CD4-positive, alpha-beta T cell (primary cell): ENCODE measurements around the gene TLE1. TPM values are rescaled to one million over a fixed set of nuclear protein-coding genes. Genes with fewer than 3 reads are reported as not detected.

ENCODE experiments used
- ATAC-seq: fragments of 200-7000 bp; cut with Tn5 transposase; one replicate; pipeline ENCODE4 v1.10.0; 2022; ENCODE audit warnings: mild to moderate bottlenecking; ENCODE audit not compliant: poor library complexity
- CTCF ChIA-PET: fragments of 350-600 bp; sonication (Branson Sonifier 250); formaldehyde crosslinking; loops from one replicate; lab custom pipeline; 2021; ENCODE audit warnings: antibody characterized with exemption, inconsistent platforms; lab: Charles Lee
- POLR2A ChIA-PET: fragments of 350-600 bp; sonication (Branson Sonifier 250); formaldehyde crosslinking; loops from one replicate; lab custom pipeline; 2021; ENCODE audit warnings: antibody characterized with exemption, inconsistent platforms; lab: Charles Lee
- DNase-seq, 14 experiments: peaks; one replicate each; pipeline ENCODE4 v3.0.0-alpha.2; 2013 to 2020; ENCODE audit warnings: mixed read lengths in 2 of 14
- H3K27ac ChIP-seq, 2 donors: one replicate each; pipeline versions ENCODE4 v1.5.1 to v1.7.0; 2013; ENCODE audit warnings: low read length in 2 of 2, low read depth in 1 of 2, mild to moderate bottlenecking in 1 of 2
- H3K27me3 ChIP-seq, 2 experiments: 1 replicate in 1 of 2; 2 replicates in 1 of 2; pipeline versions ENCODE4 v1.6.1 to v1.7.0; 2013; ENCODE audit warnings: low read length in 2 of 2, control low read depth in 1 of 2, mild to moderate bottlenecking in 1 of 2, moderate library complexity in 1 of 2; ENCODE audit not compliant: insufficient read depth in 2 of 2, control insufficient read depth in 1 of 2
- H3K36me3 ChIP-seq: one replicate; pipeline ENCODE4 v1.6.1; 2013; ENCODE audit warnings: low read length, control low read depth; ENCODE audit not compliant: insufficient read depth
- H3K4me1 ChIP-seq: one replicate; pipeline ENCODE4 v1.6.1; 2013; ENCODE audit warnings: low read length, control low read depth; ENCODE audit not compliant: insufficient read depth
- H3K4me3 ChIP-seq: one replicate; pipeline ENCODE4 v1.5.1; 2013; ENCODE audit warnings: mild to moderate bottlenecking, low read length, moderate library complexity
- H3K9me3 ChIP-seq, 2 experiments: 1 replicate in 1 of 2; 2 replicates in 1 of 2; pipeline versions ENCODE4 v1.6.1 to v1.7.0; 2013; ENCODE audit warnings: low read length in 2 of 2, mild to moderate bottlenecking in 2 of 2, control low read depth in 1 of 2, moderate library complexity in 1 of 2; ENCODE audit not compliant: control insufficient read depth in 1 of 2, insufficient read depth in 1 of 2
- H3K27ac Mint-ChIP-seq: one replicate; pipeline ENCODE4 v1.8.0; 2020; ENCODE audit warnings: mixed read lengths
- H3K27me3 Mint-ChIP-seq: one replicate; pipeline ENCODE4 v1.8.0; 2021; ENCODE audit warnings: mixed read lengths
- H3K36me3 Mint-ChIP-seq: one replicate; pipeline ENCODE4 v1.8.0; 2021; ENCODE audit warnings: low read depth, mixed read lengths
- H3K4me1 Mint-ChIP-seq: one replicate; pipeline ENCODE4 v1.8.0; 2021; ENCODE audit warnings: low read depth, mixed read lengths
- H3K4me3 Mint-ChIP-seq: one replicate; pipeline ENCODE4 v1.8.0; 2020; ENCODE audit warnings: mild to moderate bottlenecking, mixed read lengths
- H3K9me3 Mint-ChIP-seq: one replicate; pipeline ENCODE4 v1.8.0; 2020; ENCODE audit warnings: mixed read lengths
- intact Hi-C, 2 experiments: fragments of 100-400 bp; cut with DNase I in 1 of 2; cut with micrococcal nuclease in 1 of 2; formaldehyde crosslinking; loops; one replicate each; pipeline versions ENCODE4 v1.15.1 to v1.9.0; 2023 to 2025; cut with DNase I, micrococcal nuclease
- total RNA-seq, 174 experiments: library from RNA in 2 of 174; stranded (reverse) in 2 of 174; gene quantifications; one replicate each; pipeline ENCODE4 v1.2.3 and lab custom pipeline; 2021 to 2026
- TF ChIP-seq, protein P1 (sequence below): fragments of 200-600 bp; IDR thresholded peaks from one replicate; pipeline ENCODE4 v1.8.0; 2022; ENCODE audit warnings: antibody characterized with exemption, mild to moderate bottlenecking

Gene TLE1
- total RNA-seq, 2 experiments from 2014 or later = 3.4 to 3.5 TPM

DNA sequence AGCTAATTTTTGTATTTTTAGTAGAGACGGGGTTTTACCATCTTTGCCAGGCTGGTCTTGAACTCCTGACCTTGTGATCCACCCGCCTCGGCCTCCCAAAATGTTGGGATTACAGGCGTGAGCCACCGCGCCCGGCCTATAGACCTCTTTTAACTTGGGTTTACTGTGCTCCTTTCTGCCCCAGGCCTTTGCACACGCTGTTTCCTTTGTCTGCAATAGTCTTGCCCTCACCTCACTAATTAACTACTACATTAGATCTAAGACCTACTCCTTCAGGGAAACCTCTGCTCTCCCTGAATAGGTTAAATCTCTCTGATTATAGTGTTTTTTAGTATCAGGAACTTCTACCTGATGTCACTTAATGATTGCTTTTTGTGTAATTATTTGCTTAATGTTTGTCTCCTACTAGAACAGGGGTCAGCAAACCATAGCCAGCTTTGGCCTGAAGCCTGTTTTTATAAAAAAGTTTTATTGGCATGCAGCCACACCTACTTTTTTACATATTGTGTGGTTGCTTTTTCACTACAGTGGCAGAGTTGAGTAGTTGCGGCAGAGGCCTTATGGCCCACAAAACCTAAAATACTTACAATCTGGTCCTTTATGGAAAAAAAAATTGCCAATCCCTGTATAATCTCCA, 31.2 kb upstream of the TLE1 start:
- Mint-ChIP-seq H3K27ac (no peak overlapping the region), H3K9me3 (no peaks in the 10 kb centered on the region), H3K36me3 (no peaks in the 10 kb centered on the region), H3K27me3 (no peaks in the 10 kb centered on the region), H3K4me3 (no peak overlapping the region), H3K4me1 (no peaks in the 10 kb centered on the region)
- intact Hi-C loops = no loop called here
- CTCF ChIA-PET = no interaction called here
- TF ChIP-seq, protein P1, sequence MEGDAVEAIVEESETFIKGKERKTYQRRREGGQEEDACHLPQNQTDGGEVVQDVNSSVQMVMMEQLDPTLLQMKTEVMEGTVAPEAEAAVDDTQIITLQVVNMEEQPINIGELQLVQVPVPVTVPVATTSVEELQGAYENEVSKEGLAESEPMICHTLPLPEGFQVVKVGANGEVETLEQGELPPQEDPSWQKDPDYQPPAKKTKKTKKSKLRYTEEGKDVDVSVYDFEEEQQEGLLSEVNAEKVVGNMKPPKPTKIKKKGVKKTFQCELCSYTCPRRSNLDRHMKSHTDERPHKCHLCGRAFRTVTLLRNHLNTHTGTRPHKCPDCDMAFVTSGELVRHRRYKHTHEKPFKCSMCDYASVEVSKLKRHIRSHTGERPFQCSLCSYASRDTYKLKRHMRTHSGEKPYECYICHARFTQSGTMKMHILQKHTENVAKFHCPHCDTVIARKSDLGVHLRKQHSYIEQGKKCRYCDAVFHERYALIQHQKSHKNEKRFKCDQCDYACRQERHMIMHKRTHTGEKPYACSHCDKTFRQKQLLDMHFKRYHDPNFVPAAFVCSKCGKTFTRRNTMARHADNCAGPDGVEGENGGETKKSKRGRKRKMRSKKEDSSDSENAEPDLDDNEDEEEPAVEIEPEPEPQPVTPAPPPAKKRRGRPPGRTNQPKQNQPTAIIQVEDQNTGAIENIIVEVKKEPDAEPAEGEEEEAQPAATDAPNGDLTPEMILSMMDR = no peak
- Histone ChIP-seq H3K4me3 (no peak overlapping the region), H3K9me3 (peaks cover 0 to 7% of the 10 kb centered on the region in 2 experiments), H3K4me1 (no peaks in the 10 kb centered on the region), H3K27me3 (no peaks in the 10 kb centered on the region), H3K27ac (no peak overlapping the region), H3K36me3 (no peaks in the 10 kb centered on the region)
- POLR2A ChIA-PET = no interaction called here
- ATAC-seq (no peak), DNase-seq (no peak)

DNA sequence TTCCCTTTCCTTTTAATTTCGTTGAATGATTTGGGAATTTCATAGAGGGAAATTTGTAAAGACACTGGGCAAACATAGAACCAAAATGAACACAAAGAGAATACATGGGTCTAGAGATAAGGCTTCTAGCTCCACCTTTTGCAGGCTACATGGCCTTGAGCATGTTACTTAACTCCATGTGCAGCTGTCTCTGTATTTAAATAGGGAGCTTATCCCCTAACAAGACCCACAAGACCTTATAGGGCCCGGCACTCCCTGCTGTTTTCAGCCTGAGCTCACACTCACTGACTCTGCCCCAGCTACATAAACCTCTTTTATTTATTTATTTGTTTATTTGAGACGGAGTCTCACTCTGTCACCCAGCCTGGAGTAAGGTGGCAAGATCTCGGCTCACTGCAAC, 30.6 kb upstream of the TLE1 start:
- H3K27me3 Mint-ChIP-seq = no peaks in the 10 kb centered on the region
- ATAC-seq (no peak), DNase-seq (no peak)
- no peaks in the 10 kb centered on the region for H3K36me3 Mint-ChIP-seq
- H3K9me3 Mint-ChIP-seq = no peaks in the 10 kb centered on the region
- no peak overlapping the region for H3K4me3 ChIP-seq
- ChIA-PET CTCF (no interaction called here), POLR2A (no interaction called here)
- TF ChIP-seq, protein P1 = no peak
- intact Hi-C loops = no loop called here
- H3K27ac Mint-ChIP-seq = no peak overlapping the region
- H3K36me3 ChIP-seq = no peaks in the 10 kb centered on the region
- H3K27me3 ChIP-seq = no peaks in the 10 kb centered on the region
- no peak overlapping the region for H3K27ac ChIP-seq
- H3K4me1 Mint-ChIP-seq = no peaks in the 10 kb centered on the region
- H3K4me1 ChIP-seq = no peaks in the 10 kb centered on the region
- no peak overlapping the region for H3K4me3 Mint-ChIP-seq
- H3K9me3 ChIP-seq = peaks cover 0 to 7% of the 10 kb centered on the region in 2 experiments

DNA sequence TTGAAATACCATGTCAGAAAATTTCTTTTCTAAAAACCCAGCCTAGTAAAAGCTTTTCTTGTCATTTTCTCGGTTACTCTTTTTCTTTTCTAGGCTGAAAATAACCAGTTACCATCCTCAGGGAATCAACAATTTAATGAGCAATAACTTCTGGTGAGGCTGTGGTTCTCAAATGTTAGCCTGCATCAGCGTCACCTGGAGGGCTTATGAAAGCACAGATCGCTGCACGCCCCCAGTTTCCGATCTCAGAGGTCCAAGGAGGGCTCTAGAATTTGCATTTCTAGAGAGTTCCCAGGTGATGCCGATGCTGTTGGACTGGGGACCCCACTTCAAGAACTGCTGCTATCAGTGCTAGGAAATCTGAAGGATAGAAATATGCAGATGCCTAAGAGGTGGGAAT, 28.9 kb upstream of the TLE1 start:
- intact Hi-C loops = no loop called here
- H3K27ac ChIP-seq = no peak overlapping the region
- H3K9me3 ChIP-seq = peaks cover 0 to 7% of the 10 kb centered on the region in 2 experiments
- CTCF ChIA-PET = no interaction called here
- Mint-ChIP-seq H3K4me1 (no peaks in the 10 kb centered on the region), H3K27me3 (no peaks in the 10 kb centered on the region), H3K27ac (no peak overlapping the region), H3K9me3 (no peaks in the 10 kb centered on the region), H3K36me3 (no peaks in the 10 kb centered on the region), H3K4me3 (no peak overlapping the region)
- POLR2A ChIA-PET = no interaction called here
- no peaks in the 10 kb centered on the region for H3K27me3 ChIP-seq
- no peak for ATAC-seq
- H3K4me3 ChIP-seq = no peak overlapping the region
- no peaks in the 10 kb centered on the region for H3K4me1 ChIP-seq
- no peak for DNase-seq
- TF ChIP-seq, protein P1 = no peak
- no peaks in the 10 kb centered on the region for H3K36me3 ChIP-seq
